Measurements from ENCODE around the gene TXLNB. TPM values are rescaled to one million over a fixed set of nuclear protein-coding genes. Genes with fewer than 3 reads are reported as not detected.

The TXLNB gene
- total RNA-seq: 0.31 TPM

GRCh38 chr6:139291813-139292619 lies at the start of gene TXLNB:
Gene TXLNB (minus strand): TSS chr6:139291998. CDS start chr6:139288899, 3,099 bp downstream.

Other genes with a start within 250 kb of the TXLNB start
- 41.6 TPM for gene HECA, start 156.9 kb downstream of the TXLNB start, total RNA-seq
- gene CITED2, start 82.7 kb upstream of the TXLNB start, total RNA-seq: 31.3 TPM

Measured in parietal lobe (tissue), 1 donor.